ENCODE measurements around the gene TBX18. TPM values are rescaled to one million over a fixed set of nuclear protein-coding genes. Genes with fewer than 3 reads are reported as not detected.

TBX18 gene
- total and polyA plus RNA-seq, 7 experiments from 2014 or later: not detected

DNA sequence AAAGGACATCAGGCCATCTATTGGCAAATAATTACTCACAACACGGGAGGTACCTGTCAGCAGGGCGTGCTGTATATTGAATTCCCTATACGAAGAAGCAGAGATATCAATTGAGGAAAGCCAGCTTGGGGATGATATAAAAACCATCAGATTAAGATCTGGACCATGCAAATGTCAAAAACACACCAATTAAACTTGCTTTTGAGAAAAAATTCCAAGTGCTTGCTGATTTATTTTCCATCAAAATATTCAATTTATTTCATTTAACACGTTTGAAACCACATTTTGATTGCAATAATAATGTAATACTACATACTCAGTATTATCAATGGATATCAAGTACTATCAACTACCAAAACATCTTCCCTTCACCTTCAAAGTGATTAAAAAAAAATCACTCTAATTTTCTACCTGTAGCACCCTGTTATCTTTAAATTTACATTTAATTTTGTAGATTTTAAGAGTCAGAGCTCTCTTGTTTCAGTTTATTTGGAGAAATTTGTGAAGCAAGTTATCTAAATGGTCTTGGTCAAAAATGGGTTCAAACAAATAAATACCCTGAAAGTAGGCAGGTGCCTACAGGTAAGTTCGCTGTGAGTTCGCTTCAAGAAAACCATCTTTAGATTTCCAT is 6.8 kb upstream of the TBX18 start:
- no peaks in the 10 kb centered on the region for H3K9me3 ChIP-seq (ENCODE audit: control insufficient read depth in 2 of 3, low read length in 3 of 3)
- no peak for ATAC-seq
- ChIA-PET POLR2A (no interaction called here), CTCF (no interaction called here)
- peaks cover 0 to 8% of the 10 kb centered on the region in 2 donors for H3K27me3 ChIP-seq (ENCODE audit: control insufficient read depth in 2 of 2, insufficient read depth in 2 of 2, low read length in 2 of 2)
- no peaks in the 10 kb centered on the region for H3K36me3 ChIP-seq (ENCODE audit: control insufficient read depth in 2 of 3, insufficient read depth in 3 of 3, low read length in 3 of 3)
- DNase-seq: no peak
- peaks cover 70 to 87% (median 81%) of the 10 kb centered on the region in 5 donors for H3K27me3 Mint-ChIP-seq
- intact Hi-C loops (cut with micrococcal nuclease): loop anchor here in 1 of 2 donors (10.0 kb wide), 1 partner anchor 886 kb away; no protein-coding TSS in a partner anchor
- no peak overlapping the region for H3K27ac ChIP-seq (ENCODE audit: low read depth, low read length)
- H3K4me3 Mint-ChIP-seq: no peak overlapping the region
- no peak overlapping the region for H3K4me3 ChIP-seq (ENCODE audit: low read length)
- H3K4me1 Mint-ChIP-seq: peaks cover 0 to 10% (median 1%) of the 10 kb centered on the region in 7 donors
- H3K9me3 Mint-ChIP-seq: peaks cover 0 to 28% (median 6%) of the 10 kb centered on the region in 11 donors
- peak overlapping the region in 1 of 9 donors; percentile 70 for H3K27ac Mint-ChIP-seq
- H3K4me1 ChIP-seq (ENCODE audit: control insufficient read depth in 2 of 2, insufficient read depth in 2 of 2, low read length in 2 of 2): no peaks in the 10 kb centered on the region
- peaks cover 0 to 13% (median 0%) of the 10 kb centered on the region in 5 donors for H3K36me3 Mint-ChIP-seq

DNA sequence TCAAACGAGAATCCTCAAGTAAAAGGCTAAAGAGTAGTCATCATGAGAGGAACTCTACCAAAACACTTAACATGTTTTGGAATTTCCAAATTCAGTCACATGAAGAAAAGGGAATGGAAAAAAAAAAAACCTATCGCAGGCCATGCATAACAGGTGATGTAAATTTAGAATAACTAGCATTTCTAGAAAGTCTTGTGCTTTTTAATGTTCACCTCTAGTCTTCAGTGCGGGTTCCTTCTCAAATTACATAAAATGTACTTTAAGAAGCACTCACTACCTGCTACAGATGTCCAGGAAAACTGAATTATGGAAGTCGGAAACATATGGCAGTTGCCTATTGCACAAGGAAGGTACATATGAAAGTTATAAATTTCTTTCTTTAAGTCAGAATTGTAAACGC is 6.1 kb upstream of the TBX18 start:
- Histone ChIP-seq H3K4me1 (ENCODE audit: control insufficient read depth in 2 of 2, insufficient read depth in 2 of 2, low read length in 2 of 2) (no peaks in the 10 kb centered on the region), H3K9me3 (ENCODE audit: control insufficient read depth in 2 of 3, low read length in 3 of 3) (no peaks in the 10 kb centered on the region), H3K27me3 (ENCODE audit: control insufficient read depth in 2 of 2, insufficient read depth in 2 of 2, low read length in 2 of 2) (peaks cover 0 to 3% of the 10 kb centered on the region in 2 donors), H3K4me3 (ENCODE audit: low read length) (no peak overlapping the region), H3K27ac (ENCODE audit: low read depth, low read length) (no peak overlapping the region), H3K36me3 (ENCODE audit: control insufficient read depth in 2 of 3, insufficient read depth in 3 of 3, low read length in 3 of 3) (no peaks in the 10 kb centered on the region)
- Mint-ChIP-seq H3K27ac (no peak overlapping the region), H3K27me3 (peaks cover 70 to 85% (median 80%) of the 10 kb centered on the region in 5 donors), H3K36me3 (peaks cover 0 to 13% (median 2%) of the 10 kb centered on the region in 5 donors), H3K9me3 (peaks cover 0 to 33% (median 10%) of the 10 kb centered on the region in 11 donors), H3K4me3 (no peak overlapping the region), H3K4me1 (peaks cover 0 to 7% (median 1%) of the 10 kb centered on the region in 7 donors)
- no peak for ATAC-seq
- ChIA-PET CTCF (no interaction called here), POLR2A (no interaction called here)
- DNase-seq: no peak
- intact Hi-C loops (cut with micrococcal nuclease): loop anchor here in 1 of 2 donors (10.0 kb wide), 1 partner anchor 886 kb away; no protein-coding TSS in a partner anchor

DNA sequence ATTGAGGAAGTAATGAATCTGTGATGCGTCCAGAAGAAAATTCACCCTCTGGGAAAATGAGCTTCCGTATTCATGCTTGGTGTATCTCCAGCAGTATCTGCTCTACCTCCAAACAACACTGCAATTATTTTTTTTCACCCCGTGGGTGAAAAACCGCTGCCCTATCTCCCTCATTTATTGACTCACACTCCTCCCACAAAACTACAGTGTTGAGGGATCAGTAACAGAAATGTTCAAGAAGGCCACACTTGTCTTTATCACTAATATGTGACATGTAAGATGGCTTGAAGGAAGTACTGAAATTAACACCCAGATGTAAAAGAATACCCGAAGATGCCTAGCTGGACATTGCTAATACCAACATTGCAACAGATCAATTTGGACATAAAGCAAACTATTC is 4.9 kb upstream of the TBX18 start:
- no peak overlapping the region for H3K27ac ChIP-seq (ENCODE audit: low read depth, low read length)
- H3K4me3 ChIP-seq (ENCODE audit: low read length): no peak overlapping the region
- intact Hi-C loops (cut with micrococcal nuclease): no loop called here
- no peaks in the 10 kb centered on the region for H3K36me3 ChIP-seq (ENCODE audit: control insufficient read depth in 2 of 3, insufficient read depth in 3 of 3, low read length in 3 of 3)
- no peak for DNase-seq
- ChIA-PET CTCF (no interaction called here), POLR2A (no interaction called here)
- ATAC-seq: no peak
- no peaks in the 10 kb centered on the region for H3K9me3 ChIP-seq (ENCODE audit: control insufficient read depth in 2 of 3, low read length in 3 of 3)
- peaks cover 2 to 5% of the 10 kb centered on the region in 2 donors for H3K27me3 ChIP-seq (ENCODE audit: control insufficient read depth in 2 of 2, insufficient read depth in 2 of 2, low read length in 2 of 2)
- Mint-ChIP-seq H3K27ac (no peak overlapping the region), H3K9me3 (peaks cover 0 to 39% (median 8%) of the 10 kb centered on the region in 11 donors), H3K4me3 (no peak overlapping the region), H3K36me3 (peaks cover 0 to 15% (median 3%) of the 10 kb centered on the region in 5 donors), H3K4me1 (peaks cover 0 to 10% (median 4%) of the 10 kb centered on the region in 7 donors), H3K27me3 (peaks cover 74 to 84% (median 84%) of the 10 kb centered on the region in 5 donors)
- no peaks in the 10 kb centered on the region for H3K4me1 ChIP-seq (ENCODE audit: control insufficient read depth in 2 of 2, insufficient read depth in 2 of 2, low read length in 2 of 2)

DNA sequence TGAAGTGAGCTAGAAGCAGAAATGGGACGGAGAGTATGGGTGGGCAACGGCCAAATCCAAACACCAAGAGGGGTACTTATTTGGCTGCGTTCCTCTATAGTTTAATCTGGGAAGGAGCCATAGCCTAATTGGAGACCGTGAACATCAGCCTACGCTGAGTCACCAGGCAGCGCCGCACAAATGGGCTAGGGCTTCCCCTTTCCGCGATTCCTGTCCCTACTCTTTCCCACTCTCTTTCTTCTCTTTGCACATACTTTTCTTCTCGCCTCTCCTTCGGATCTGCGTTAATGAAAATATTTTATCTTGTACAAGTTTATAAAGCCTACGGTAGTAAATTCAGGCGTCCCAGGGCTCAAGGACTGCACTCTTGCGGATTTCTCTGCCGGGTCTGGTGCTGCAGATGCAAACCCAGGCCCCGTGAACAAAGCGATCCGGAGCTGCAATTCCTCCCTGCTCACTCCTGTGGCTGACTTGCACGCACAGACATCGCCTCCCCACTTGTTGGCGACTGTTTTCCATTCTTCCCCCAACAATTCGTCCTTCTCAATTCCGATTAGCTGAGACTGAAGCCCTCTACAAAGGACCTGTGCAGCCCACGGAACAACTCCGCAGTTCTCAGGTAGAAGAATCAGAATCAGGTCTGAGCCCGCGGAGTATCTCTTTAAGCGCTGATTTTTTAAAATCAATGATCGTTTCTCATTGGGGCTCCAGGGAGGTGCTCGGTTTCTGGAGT is 4.2 kb upstream of the TBX18 start:
- CTCF ChIA-PET: no interaction called here
- intact Hi-C loops (cut with micrococcal nuclease): no loop called here
- peak overlapping the region in 1 of 9 donors; percentile 34 for H3K27ac Mint-ChIP-seq
- no peak overlapping the region for H3K4me3 Mint-ChIP-seq
- peaks cover 77 to 85% (median 82%) of the 10 kb centered on the region in 5 donors for H3K27me3 Mint-ChIP-seq
- Histone ChIP-seq H3K4me1 (ENCODE audit: control insufficient read depth in 2 of 2, insufficient read depth in 2 of 2, low read length in 2 of 2) (no peaks in the 10 kb centered on the region), H3K4me3 (ENCODE audit: low read length) (no peak overlapping the region), H3K36me3 (ENCODE audit: control insufficient read depth in 2 of 3, insufficient read depth in 3 of 3, low read length in 3 of 3) (no peaks in the 10 kb centered on the region), H3K9me3 (ENCODE audit: control insufficient read depth in 2 of 3, low read length in 3 of 3) (no peaks in the 10 kb centered on the region), H3K27ac (ENCODE audit: low read depth, low read length) (no peak overlapping the region), H3K27me3 (ENCODE audit: control insufficient read depth in 2 of 2, insufficient read depth in 2 of 2, low read length in 2 of 2) (peaks cover 2 to 5% of the 10 kb centered on the region in 2 donors)
- peaks cover 0 to 13% (median 6%) of the 10 kb centered on the region in 7 donors for H3K4me1 Mint-ChIP-seq
- ATAC-seq (no peak), DNase-seq (no peak)
- peaks cover 0 to 41% (median 10%) of the 10 kb centered on the region in 11 donors for H3K9me3 Mint-ChIP-seq
- POLR2A ChIA-PET: no interaction called here
- peaks cover 0 to 17% (median 5%) of the 10 kb centered on the region in 5 donors for H3K36me3 Mint-ChIP-seq

DNA sequence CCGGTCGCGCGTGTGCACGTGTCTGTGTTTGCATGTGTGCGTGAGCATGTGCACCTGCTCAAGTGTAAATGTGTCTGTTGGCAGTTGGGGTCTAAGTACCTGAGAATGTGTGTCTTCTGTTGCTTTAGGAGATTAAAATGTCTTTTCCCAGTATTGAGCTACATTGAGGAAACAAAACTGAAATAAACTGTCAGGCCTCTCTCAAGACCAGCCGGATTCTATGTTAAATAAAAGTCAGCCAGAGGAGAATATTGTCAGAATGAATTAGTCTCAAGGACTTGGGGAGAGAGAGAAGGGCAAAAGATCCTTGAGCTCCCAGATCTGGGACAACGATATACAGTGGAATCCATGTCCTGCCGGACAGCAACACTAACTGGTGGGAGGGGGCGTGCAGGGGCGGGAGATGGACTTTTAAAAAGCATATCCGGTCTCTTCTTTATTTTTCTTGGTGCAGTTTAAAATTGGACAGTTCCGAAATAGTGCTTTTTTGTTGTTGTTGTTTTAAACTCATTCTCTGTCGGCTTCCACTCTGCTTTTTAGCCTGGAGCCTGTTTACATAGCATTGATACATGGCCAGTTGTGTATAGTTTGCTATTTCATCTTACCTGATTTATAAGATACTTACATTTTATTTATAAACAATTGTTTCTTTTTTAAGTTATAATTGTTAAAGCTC is 3.3 kb upstream of the TBX18 start:
- no peak overlapping the region for H3K4me3 ChIP-seq (ENCODE audit: low read length)
- intact Hi-C loops (cut with micrococcal nuclease): no loop called here
- Mint-ChIP-seq H3K4me3 (no peak overlapping the region), H3K27ac (peak overlapping the region in 1 of 9 donors; percentile 35), H3K4me1 (peaks cover 0 to 11% (median 9%) of the 10 kb centered on the region in 7 donors), H3K9me3 (peaks cover 0 to 41% (median 6%) of the 10 kb centered on the region in 11 donors), H3K36me3 (peaks cover 0 to 14% (median 5%) of the 10 kb centered on the region in 5 donors), H3K27me3 (peaks cover 73 to 81% (median 79%) of the 10 kb centered on the region in 5 donors)
- no peaks in the 10 kb centered on the region for H3K36me3 ChIP-seq (ENCODE audit: control insufficient read depth in 2 of 3, insufficient read depth in 3 of 3, low read length in 3 of 3)
- ATAC-seq (no peak), DNase-seq (no peak)
- ChIA-PET POLR2A (no interaction called here), CTCF (interaction anchor here (0.6 kb wide), 1 partner anchor 613 kb away, joined by 7 read pairs; no protein-coding TSS in a partner anchor)
- H3K27me3 ChIP-seq (ENCODE audit: control insufficient read depth in 2 of 2, insufficient read depth in 2 of 2, low read length in 2 of 2): peaks cover 2 to 3% of the 10 kb centered on the region in 2 donors
- no peak overlapping the region for H3K27ac ChIP-seq (ENCODE audit: low read depth, low read length)
- H3K9me3 ChIP-seq (ENCODE audit: control insufficient read depth in 2 of 3, low read length in 3 of 3): no peaks in the 10 kb centered on the region
- H3K4me1 ChIP-seq (ENCODE audit: control insufficient read depth in 2 of 2, insufficient read depth in 2 of 2, low read length in 2 of 2): no peaks in the 10 kb centered on the region

DNA sequence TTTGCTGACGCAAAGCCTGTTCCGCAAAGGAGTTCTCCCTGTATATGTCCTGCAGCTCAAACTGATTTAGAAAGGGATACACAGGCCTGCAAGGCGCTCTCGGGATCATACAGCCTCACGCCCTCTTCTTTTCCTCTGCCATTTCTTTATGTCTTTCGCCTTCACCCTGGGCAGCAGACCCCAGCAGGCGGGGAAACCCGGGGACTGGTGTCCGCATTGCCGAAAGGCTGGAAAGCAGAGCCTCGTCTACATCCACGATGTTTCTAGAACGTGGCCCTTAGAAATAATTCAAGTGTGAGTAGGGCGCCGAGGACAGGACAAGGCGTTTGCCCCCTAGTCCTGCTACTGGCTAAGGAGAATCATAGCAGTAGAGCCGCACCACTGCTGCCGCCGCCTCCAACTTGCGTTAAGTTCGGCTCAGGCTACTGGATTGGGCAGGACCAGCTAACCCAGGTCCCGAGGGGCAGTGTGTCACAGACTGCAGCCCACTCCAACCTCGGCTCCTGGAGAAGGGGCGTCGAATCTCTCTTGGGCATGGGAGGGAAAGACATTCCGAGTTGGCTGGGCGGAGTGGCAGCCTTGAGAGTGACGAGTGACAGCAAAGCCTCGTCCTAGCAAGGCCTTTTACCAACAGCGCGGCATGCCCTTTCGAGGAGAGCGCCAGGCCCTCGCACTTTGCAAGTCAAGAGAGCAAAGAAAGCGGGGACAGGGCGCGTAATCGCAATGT is 2.6 kb upstream of the TBX18 start:
- Mint-ChIP-seq H3K27me3 (peaks cover 68 to 80% (median 78%) of the 10 kb centered on the region in 5 donors), H3K9me3 (peaks cover 0 to 41% (median 6%) of the 10 kb centered on the region in 11 donors), H3K36me3 (peaks cover 0 to 14% (median 5%) of the 10 kb centered on the region in 5 donors), H3K4me3 (no peak overlapping the region), H3K27ac (peak overlapping the region in 1 of 9 donors; percentile 62), H3K4me1 (peaks cover 0 to 12% (median 9%) of the 10 kb centered on the region in 7 donors)
- DNase-seq (no peak), ATAC-seq (no peak)
- CTCF ChIA-PET: no interaction called here
- POLR2A ChIA-PET: no interaction called here
- Histone ChIP-seq H3K36me3 (ENCODE audit: control insufficient read depth in 2 of 3, insufficient read depth in 3 of 3, low read length in 3 of 3) (no peaks in the 10 kb centered on the region), H3K27ac (ENCODE audit: low read depth, low read length) (no peak overlapping the region), H3K4me3 (ENCODE audit: low read length) (no peak overlapping the region), H3K27me3 (ENCODE audit: control insufficient read depth in 2 of 2, insufficient read depth in 2 of 2, low read length in 2 of 2) (peaks cover 2% of the 10 kb centered on the region in 2 donors), H3K4me1 (ENCODE audit: control insufficient read depth in 2 of 2, insufficient read depth in 2 of 2, low read length in 2 of 2) (no peaks in the 10 kb centered on the region), H3K9me3 (ENCODE audit: control insufficient read depth in 2 of 3, low read length in 3 of 3) (no peaks in the 10 kb centered on the region)
- intact Hi-C loops (cut with micrococcal nuclease): no loop called here
